Ramos (cell line): ENCODE results near the gene ZNF23.

Source experiments
- in situ Hi-C: fragments of 300-500 bp; cut with MboI; formaldehyde crosslinking; loops from one replicate; pipeline ENCODE4 v1.14.3; 2022; ENCODE audit warnings: low sequenced_read_pairs; ENCODE audit not compliant: unreplicated experiment

Gene ZNF23

GRCh38 chr16:71472931-71473330 lies 10.9 kb upstream of the ZNF23 start:
- in situ Hi-C loops, result no loop called here

- in situ Hi-C loops, result no loop called here
These were observed 10.0 kb upstream of the ZNF23 start for GRCh38 chr16:71472051-71472450.

DNA sequence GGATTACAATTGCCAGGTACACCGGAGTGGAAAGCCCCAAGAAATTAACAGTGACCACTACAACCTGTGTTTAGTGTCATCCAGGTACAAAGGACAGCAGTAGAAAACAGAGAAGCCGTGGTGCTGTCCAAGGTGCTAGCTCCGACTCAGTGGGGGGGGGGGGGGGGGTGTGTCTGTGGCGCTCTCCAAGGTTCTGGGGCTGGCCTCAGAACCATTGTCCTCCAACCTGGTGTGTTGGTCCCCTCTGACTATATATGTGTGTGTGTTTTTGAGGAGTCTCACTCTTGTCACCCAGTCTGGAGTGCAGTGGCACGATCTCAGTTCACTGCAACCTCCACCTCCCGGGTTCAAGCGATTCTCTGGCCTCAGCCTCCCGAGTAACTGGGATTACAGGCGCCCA lies 5.8 kb upstream of the ZNF23 start:
- in situ Hi-C loops, result no loop called here

DNA sequence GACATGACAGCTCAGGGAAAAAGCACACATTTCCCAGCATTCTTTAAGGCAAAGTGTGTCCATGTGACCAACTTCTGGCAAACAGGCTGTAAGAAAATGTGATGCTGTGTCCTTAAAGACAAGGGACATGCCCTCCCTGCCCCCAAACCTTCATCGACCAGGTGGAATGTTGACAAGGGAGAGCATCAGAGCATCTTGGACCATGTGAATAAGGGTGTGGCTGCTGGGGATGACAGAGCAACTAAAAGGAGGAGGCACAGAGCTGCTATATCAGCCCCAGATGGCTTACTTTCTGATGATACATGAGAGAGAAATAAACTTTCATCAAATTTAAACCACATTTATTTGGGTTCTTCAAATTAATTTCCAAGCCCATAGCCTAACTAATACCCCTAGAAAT lies 2.2 kb upstream of the ZNF23 start:
- in situ Hi-C loops, result no loop called here

GRCh38 chr16:71460941-71461340 lies 1.1 kb downstream of the ZNF23 start:
- in situ Hi-C loops, result no loop called here

GRCh38 chr16:71460236-71460635 lies 1.8 kb downstream of the ZNF23 start:
- in situ Hi-C loops, result no loop called here

GRCh38 chr16:71459510-71459909 lies 2.5 kb downstream of the ZNF23 start:
- in situ Hi-C loops, result no loop called here

- in situ Hi-C loops, result no loop called here
These were observed 5.2 kb downstream of the ZNF23 start for GRCh38 chr16:71456801-71457200.

GRCh38 chr16:71453036-71453435 lies 9.0 kb downstream of the ZNF23 start:
- in situ Hi-C loops, result no loop called here

GRCh38 chr16:71449020-71449419 lies 13.0 kb downstream of the ZNF23 start:
- in situ Hi-C loops, result no loop called here

- in situ Hi-C loops, result no loop called here
These were observed 13.7 kb downstream of the ZNF23 start for GRCh38 chr16:71448274-71448866.

DNA sequence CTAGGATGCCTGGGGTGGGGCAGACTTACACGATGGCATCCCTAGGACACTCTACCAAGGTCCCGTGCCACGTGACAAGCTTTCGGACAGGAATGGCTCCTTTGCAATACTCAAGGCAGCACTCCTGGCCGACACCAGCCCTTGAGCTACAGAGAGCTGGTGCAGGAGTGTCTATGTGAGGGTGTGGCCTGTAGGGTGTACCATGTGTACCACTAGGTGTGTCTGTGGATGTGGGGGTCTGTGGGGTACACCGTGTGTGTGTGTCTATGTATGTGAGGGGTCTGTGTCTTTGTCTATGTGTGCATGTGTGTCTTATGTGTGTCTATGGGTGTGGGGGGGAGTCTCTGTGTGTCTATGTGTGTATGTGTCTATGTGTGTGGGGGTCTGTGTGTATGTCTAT lies 18.3 kb downstream of the ZNF23 start:
- in situ Hi-C loops, result no loop called here

GRCh38 chr16:71442051-71442440 lies 20.0 kb downstream of the ZNF23 start, which contains the start of gene TLE7:
TLE7 (minus strand) TSS chr16:71442054; CDS start chr16:71433324, 8,730 bp downstream.
- in situ Hi-C loops, result no loop called here

DNA sequence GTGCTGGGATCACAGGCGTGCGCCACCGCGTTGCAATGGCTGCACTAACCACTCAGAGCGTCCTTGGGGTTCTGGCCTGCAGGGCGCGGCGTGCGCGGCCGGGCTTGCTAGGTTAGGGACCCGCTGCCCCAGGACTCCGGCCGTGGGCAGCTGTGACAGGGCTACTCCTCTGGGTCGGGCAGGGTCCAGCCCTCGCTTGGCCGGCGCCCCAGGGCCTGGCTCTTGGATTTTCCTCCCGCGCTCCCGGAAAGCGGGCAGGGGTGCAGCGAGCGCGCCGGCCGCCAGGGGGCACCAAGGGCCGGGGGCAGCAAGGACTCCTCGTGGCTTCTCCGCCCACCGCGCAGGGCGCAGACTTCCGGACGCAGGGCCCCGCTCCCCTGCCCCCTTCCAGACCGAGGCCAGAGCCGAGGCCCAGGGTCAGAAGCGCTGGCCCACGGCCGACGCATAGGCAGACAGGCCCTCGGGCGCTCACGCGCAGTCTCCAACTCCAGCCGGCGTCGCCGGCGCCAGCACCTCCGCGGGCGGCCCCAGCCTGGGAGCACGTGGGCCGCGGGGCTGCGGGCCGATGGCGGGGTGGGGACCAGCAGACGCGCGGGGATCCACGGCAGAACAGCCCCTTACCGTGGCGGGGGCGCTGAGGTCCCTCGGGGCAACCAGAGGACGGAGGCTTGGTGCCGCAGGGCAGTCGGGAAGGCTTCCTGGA lies 20.5 kb downstream of the ZNF23 start:
- in situ Hi-C loops, result no loop called here

- in situ Hi-C loops, result no loop called here
These were observed 21.2 kb downstream of the ZNF23 start for GRCh38 chr16:71440669-71441347.

GRCh38 chr16:71439523-71439922 lies 22.5 kb downstream of the ZNF23 start:
- in situ Hi-C loops, result no loop called here

DNA sequence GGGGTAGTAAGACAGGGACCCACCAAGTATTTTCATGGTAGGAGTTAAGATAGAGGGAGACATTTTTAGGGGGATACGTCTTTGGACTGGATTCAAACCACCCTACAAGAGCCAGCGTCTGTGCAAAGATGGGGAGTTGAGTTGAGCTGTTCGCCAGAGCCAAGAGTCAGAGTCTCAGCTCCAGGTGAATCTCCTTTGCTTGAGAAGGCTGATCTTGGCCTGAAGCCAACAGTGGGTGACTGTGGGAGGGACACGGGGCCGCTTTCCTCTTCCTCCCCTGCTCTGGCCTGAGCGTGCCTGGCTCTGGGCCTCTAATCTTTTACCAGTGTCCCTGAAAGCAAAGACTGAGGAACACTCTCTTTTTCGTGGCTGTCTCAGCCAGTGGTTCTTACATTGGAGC lies 25.6 kb downstream of the ZNF23 start:
- in situ Hi-C loops, result no loop called here

- in situ Hi-C loops, result no loop called here
These were observed 29.1 kb downstream of the ZNF23 start for GRCh38 chr16:71432906-71433305.

- in situ Hi-C loops, result no loop called here
These were observed 30.1 kb downstream of the ZNF23 start for GRCh38 chr16:71431991-71432390.

GRCh38 chr16:71431176-71431575 lies 30.9 kb downstream of the ZNF23 start:
- in situ Hi-C loops, result no loop called here

GRCh38 chr16:71430744-71431143 lies 31.3 kb downstream of the ZNF23 start:
- in situ Hi-C loops, result no loop called here

DNA sequence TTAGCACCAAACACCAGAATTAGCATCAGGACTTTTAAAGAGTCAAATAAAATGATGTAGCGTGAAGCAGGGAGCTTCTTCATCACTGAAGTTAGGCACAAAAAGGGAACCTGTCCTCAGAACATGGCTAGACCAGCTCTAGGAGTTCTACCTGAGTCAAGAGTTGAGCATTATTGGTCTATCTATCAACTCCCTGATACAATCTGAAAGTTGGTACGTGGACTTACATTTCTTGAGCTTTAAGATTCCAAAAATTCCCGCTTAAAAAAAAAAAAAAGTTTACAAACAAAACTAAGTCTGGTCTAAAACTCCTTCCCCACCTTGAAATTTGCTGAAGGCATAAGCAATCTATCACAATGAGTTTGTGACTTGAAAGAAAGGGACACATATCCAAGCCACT lies 32.5 kb downstream of the ZNF23 start:
- in situ Hi-C loops, result no loop called here
